GM21367 (cell line): ENCODE data around the gene ZMYND12.
A peak's percentile ranks its signal among the peaks of the same experiment; 100 is the strongest.
"Not testable (repeated sequence)": the region's sequence is repeated elsewhere in the genome, so short reads cannot be mapped to it uniquely, and the experiment has no call there.

ENCODE experiments used
- ATAC-seq: cut with Tn5 transposase; IDR thresholded peaks from one replicate; pipeline ENCODE4 v1.9.1; 2021; ENCODE audit not compliant: unreplicated experiment

ZMYND12 gene, protein sequence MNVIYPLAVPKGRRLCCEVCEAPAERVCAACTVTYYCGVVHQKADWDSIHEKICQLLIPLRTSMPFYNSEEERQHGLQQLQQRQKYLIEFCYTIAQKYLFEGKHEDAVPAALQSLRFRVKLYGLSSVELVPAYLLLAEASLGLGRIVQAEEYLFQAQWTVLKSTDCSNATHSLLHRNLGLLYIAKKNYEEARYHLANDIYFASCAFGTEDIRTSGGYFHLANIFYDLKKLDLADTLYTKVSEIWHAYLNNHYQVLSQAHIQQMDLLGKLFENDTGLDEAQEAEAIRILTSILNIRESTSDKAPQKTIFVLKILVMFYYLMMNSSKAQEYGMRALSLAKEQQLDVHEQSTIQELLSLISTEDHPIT

DNA sequence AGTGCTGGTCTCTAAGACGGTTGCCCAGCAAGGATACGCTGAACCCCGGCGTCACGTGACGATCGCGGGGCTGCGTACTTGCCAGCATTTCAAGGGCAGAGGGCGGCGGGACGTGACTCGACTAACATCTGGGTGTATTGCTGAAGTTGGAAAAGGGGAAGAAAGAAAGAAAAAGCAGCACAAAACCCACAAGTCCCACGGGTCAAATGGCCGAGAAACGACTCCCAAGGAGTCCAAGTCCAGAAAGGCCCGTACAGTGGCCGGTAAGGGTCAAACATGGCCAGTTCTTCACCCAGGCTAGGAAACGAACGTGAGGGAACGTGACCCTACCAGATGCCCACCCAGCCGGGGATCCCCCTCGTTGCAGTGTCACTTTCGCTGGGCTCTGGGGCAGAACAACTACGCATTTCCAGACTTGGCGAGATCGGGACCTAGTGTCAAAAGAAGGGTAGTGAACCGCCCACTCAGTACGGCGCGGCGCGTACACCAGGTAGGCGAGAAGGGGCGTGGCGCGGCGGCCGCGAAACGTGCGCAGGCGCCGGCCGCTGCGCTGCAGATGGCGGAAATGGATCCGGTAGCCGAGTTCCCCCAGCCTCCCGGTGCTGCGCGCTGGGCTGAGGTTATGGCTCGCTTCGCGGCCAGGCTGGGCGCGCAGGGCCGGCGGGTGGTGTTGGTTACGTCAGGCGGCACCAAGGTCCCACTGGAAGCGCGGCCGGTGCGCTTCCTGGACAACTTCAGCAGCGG, at the start of gene ZMYND12, which contains the start of gene PPCS:
Gene ZMYND12, minus strand, starts transcription at position 13 of the 744 bp plus-strand sequence. CDS start 25 bp downstream, outside the sequence.
Gene PPCS, plus strand, starts transcription at position 534 of the 744 bp plus-strand sequence. Its CDS starts 23 bp downstream, at position 557.
- ATAC-seq: peak; percentile 82

DNA sequence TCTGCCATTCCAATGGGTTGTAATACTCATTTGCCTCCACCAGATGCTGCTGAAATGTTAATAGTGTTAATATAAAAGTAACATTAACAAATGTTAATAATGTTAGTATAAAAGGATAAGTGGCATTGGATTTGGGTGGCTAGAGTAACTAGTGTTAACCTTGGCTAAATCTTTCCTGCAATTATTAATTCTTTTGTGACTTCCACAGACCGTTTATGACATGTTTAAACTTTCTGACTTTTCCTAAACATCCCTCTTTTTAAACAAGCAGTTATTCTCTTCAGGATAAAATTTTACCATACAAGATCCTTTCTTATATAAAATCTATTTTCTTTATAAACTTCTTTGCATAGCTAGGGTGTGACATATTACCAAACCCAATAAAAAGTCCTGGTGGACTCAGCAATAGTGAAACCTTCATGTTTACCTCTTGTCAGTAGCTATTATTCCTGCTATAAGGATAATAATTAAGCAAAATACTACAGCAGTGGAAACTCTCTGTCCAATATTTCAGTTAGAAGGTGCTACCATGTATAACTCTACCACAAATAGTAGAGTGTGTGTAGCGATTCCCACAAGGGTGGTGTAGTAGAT, 48.8 kb upstream of the ZMYND12 start:
- ATAC-seq: no peak

DNA sequence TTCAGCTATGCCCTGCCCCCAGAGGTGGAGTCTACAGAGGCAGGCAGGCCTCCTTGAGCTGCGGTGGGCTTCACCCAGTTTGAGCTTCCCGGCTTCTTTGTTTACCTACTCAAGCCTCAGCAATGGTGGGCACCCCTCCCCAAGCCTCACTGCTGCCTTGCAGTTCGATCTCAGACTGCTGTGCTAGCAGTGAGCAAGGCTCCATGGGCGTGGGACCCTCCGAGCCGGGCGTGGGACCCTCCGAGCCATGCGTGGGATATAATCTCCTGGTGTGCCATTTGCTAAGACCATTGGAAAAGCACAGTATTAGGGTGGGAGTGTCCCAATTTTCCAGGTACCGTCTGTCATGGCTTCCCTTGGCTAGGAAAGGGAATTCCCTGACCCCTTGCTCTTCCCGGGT, 46.2 kb upstream of the ZMYND12 start:
- not testable (repeated sequence) for ATAC-seq

DNA sequence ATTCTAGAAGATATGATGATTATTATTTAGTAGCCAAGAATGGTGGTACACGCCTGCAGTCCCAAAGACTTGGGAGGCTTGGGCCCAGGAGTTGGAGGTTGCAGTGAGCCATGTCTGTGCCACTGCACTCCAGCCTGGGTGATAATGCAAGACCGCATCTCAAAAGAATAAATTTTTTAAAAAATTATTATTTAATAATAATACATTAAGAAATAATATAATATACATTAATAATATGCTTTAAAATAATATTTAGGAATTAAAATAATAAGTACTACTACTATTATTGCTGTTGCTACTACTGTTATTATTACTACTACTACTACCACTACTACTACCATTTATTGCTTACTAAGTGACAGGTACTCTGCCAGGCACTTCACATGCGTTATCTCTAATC, 34.4 kb upstream of the ZMYND12 start:
- ATAC-seq: no peak

DNA sequence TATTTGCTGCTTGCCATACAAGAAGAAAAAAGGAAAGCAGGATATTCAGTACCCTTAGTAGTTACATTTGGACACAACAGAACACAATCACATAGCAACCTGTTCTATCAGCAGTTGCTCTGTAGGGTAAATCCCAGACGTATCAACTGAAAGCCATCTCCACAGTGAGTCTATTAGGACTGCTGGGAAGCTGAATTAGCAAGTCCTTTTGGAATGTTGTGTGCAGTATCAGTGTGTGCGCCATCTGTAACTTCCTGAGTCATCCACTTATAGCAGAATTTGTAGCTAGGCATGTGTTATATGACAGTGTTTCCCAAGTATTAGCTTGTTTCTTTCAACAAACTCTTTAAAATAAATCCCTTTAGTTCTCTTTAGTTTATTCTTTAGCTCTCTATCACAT, 28.6 kb upstream of the ZMYND12 start:
- ATAC-seq: no peak

GRCh38 chr1:42482635-42483153, 26.9 kb upstream of the ZMYND12 start:
- ATAC-seq: no peak

- no peak for ATAC-seq
Measured at GRCh38 chr1:42480921-42481320, 25.1 kb upstream of the ZMYND12 start.

- ATAC-seq: no peak
Measured at GRCh38 chr1:42479621-42480020, 23.8 kb upstream of the ZMYND12 start.

- no peak for ATAC-seq
Measured at GRCh38 chr1:42477775-42478174, 22.0 kb upstream of the ZMYND12 start.

- ATAC-seq: not testable (repeated sequence)
Measured at GRCh38 chr1:42477354-42477753, 21.5 kb upstream of the ZMYND12 start.

DNA sequence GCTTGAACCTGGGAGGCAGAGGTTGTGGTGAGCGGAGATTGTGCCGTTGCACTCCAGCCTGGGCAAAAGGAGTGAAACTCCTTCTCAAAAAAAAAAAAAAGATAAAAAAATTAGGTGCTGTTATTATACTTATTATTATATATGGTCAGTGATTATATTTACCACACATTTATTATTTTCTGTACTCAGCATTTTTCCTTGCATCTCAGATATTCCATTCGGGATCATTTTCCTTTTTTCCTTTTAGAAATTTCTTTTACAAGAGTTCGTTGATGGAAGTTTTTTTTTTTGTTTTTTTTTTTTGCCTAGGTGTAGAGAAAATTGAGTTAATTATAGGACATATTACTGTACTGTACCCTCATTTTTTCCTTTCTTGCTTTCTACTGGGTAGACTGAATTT, 20.8 kb upstream of the ZMYND12 start:
- no peak for ATAC-seq

- no peak for ATAC-seq
Measured at GRCh38 chr1:42469727-42470126, 13.9 kb upstream of the ZMYND12 start.

- ATAC-seq: no peak
Measured at GRCh38 chr1:42466030-42466429, 10.2 kb upstream of the ZMYND12 start.

DNA sequence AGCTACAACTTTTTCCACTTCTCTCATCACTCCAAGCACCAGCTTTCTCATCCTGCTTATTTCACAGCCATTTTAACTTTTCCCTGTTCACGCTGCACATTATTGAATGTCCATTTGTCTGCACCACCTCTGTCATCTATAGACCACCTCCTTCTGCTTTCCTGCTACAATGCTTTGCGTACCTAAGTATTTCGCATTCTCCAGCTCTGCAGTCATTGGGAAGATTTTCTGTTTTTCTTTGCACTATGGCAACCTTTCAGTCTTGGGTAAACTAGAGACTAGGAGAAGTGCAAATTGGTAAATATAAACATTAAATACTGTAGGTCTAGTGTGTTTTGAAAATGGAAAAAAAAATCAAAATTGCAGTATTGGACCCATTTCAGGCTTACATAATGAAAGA, 8.1 kb upstream of the ZMYND12 start:
- no peak for ATAC-seq

DNA sequence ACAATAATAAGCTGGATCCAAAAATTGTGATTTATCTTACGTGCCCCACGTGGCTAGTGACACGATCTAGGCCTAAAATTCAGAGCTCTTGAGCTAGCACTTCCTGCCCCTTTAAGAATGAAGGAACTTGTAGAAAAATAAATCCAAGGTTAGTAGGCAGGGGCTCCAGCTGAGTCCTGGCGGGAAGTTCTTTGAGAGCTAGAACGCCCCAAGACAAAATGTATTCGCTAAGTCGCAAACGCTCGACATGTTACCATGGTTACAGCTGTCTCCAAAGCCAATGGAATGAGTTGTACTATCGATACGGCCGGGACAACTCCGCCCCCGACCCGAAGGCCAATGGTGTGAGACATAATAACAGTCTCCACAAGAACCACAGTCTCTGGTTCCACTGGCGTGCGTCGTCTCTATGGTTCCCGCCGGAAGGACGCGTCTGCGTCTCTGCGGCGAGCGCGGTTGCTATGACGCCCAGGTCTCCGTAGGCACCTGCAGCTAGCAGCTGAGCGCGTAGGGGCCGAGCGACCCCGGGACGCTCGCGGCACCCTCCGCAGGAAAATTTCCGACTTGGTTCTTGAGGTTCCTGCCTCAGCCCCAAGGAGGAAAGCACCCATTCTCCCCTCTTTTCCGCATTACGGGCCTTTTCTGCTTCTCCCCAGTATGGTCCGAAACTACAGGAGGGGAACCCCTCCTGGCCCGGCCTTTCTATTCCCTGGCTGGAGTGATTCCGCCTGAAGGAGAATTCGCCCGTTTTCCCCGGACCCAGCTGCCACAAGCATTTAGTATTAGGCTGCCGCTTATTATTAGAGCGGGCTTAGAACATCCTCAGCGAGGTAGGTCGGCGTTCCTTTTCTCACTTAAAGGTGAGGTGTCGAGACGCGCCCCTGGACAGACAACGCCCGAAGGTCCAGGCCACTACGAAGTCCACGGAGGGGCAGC, 7.3 kb upstream of the ZMYND12 start, which contains the start of gene CCDC30:
Gene CCDC30, plus strand, starts transcription at position 459 of the 936 bp plus-strand sequence. CDS start 17,266 bp downstream, outside the sequence.
- peak; percentile 96 for ATAC-seq

- no peak for ATAC-seq
Measured at GRCh38 chr1:42461196-42461595, 5.4 kb upstream of the ZMYND12 start.

- ATAC-seq: peak; percentile 43
Measured at GRCh38 chr1:42456754-42457089, 900 bp upstream of the ZMYND12 start.

GRCh38 chr1:42454403-42454802, 1.4 kb downstream of the ZMYND12 start:
- no peak for ATAC-seq

- no peak for ATAC-seq
Measured at GRCh38 chr1:42453386-42453785, 2.4 kb downstream of the ZMYND12 start.

DNA sequence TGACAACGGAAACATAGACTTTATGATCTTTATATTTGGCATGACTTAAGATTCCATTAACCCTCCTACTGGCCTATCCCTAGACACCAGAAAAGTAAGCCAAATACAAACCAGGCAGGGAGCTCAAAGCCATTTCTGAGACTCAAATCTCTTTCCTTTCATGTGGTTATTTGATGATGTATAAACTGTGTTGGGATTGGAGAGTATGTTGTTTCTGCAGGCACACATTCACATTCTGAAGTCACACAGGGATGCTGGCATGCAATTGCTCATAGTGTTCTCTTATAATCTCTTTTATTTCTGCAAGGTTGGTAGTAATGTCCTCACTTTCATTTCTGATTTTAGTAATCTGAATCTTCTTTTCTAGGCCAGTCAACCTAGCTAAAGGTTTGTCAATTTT, 5.8 kb downstream of the ZMYND12 start:
- ATAC-seq: no peak
